Dermis blood vessel endothelial cell (primary cell): ENCODE data around the gene STS. TPM values are rescaled to one million over a fixed set of nuclear protein-coding genes. Genes with fewer than 3 reads are reported as not detected.
"Not testable (repeated sequence)": the region's sequence is repeated elsewhere in the genome, so short reads cannot be mapped to it uniquely, and the experiment has no call there.

Experiments used
- DNase-seq: peaks from one replicate; pipeline ENCODE4 v3.0.0; 2010
- total RNA-seq: library from RNA; depleted of rRNA; stranded (reverse); fragments of >200 nt; gene quantifications from 2 replicates; pipeline ENCODE4 v1.2.3, GENCODE V29; 2014

STS gene
- total RNA-seq, 1 donor from 2014 or later = 3.1 TPM

DNA sequence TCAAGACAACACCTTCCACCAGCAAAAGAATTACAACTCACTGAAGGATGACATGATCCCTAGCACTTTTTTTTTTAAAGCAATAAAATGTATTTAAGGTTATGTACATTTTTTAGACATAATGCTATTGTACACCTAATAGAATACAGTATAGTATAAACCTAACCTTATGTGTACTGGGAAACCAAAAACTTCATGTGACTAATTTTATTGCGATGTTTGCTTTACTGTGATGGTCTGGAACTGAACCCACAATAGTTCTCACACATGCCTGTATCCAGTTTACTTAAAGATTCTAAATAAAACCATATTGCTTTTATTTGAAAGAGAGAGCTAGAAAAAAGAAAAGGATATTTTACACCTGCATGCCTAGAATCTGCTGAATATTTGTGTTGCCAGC is 4.4 kb upstream of the STS start:
- DNase-seq = no peak

DNA sequence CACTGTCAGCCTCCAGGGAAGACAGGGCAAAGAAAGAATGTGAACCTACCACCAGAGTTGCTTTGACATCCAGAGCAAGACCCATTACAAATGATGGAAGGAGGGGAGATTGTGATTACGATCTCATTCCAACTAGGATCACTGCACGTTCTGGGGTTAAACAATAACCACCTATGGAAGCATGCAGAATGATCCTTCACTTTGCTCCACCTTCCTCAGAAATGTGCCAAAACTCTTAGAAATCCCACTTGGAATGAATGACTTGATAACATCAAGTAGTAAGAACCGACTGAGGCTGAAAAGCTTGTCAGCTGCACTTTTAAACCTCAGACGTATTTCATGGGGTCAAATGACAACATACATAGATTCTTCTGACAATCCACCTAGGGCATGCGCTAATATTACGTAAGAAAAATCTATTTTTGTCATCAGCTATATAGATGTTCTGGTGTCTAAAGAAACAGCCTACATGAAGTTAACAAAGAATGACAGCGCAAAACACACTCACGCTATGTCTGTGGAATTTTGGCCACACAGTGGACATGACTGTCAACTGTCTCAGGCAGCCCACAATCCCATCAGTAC is 3.5 kb upstream of the STS start:
- no peak for DNase-seq

DNA sequence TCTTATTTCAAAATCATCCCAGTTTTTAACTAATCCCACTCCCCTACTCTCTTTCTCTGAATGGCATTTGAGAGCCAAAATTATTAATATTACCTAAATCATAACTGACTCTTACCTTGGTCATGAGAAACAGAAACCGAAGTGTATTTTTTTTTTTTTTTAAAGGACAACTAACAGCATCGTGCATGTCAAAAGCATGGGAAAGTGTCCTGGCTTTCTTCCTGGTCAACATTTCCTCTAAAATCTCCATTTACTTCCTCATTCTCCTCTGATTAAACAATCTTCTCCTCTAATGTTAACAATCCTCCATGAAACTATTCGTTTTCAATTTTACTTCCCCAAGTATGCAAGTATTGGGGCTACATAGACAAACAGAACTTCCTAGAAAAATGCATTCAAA is 2.1 kb upstream of the STS start:
- DNase-seq = no peak

DNA sequence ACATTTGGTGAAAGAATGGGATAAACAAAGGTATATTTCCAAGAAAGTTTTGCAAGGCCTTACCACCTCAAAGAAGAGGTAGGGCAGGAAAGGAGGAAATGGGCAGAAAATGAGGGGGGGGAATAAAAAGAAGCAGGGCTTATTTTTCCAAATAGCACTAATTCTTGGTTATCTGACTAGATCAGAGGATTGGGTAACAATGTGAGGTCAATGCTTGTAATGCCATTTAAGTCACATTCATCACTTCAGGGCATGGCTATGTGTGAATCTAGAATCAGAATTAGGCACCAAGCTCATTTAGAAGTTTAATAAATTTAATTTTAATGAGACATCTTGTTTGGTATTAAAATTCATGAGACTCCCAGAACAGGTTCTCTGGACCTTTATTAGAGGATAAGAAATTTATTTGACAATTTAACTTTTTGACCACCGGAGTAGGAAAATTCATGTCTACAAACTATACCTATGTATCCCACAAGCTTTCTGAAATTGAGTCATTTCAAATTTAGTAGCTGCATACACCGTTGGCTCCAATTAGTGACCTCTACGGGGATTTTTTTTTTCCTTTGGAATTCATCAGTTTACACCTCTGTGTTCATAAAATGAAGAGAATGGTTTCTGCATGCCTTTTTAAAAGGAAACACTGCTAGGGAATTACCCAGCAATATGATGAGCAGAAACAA is 1.4 kb upstream of the STS start:
- DNase-seq = no peak

DNA sequence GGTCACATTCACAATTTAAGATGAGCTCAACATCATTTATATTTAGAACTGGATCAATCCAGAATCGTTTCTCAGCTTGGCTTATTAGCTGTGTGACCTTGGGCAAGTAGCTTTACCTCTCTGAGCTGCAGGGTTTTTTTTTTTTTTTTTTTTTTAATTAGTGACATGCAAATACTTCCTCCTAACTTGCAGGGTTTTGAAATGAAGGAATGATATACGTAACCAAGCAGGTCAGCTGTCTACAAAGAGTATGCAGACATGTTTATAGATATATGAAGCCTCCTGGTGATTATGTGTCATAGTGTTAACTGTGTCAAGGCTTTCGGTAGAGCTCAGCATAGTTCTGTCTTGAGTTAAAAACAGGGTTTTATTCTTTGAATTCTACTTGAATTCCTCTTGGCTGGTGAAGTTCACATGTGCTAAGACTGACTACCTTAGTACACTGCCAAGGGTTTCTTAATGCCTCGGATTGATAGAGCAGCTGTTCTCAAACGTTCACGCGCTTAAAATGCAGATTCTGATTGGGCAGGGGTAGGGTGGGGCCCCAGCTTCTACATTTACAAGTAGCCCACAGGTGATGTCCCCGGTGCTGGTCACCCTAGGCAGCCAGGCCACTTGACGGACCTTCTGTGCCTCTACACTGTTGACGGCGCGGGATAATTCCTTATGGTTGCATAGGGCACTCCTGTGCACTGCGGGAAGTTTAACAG is 654 bp upstream of the STS start:
- no peak for DNase-seq

DNA sequence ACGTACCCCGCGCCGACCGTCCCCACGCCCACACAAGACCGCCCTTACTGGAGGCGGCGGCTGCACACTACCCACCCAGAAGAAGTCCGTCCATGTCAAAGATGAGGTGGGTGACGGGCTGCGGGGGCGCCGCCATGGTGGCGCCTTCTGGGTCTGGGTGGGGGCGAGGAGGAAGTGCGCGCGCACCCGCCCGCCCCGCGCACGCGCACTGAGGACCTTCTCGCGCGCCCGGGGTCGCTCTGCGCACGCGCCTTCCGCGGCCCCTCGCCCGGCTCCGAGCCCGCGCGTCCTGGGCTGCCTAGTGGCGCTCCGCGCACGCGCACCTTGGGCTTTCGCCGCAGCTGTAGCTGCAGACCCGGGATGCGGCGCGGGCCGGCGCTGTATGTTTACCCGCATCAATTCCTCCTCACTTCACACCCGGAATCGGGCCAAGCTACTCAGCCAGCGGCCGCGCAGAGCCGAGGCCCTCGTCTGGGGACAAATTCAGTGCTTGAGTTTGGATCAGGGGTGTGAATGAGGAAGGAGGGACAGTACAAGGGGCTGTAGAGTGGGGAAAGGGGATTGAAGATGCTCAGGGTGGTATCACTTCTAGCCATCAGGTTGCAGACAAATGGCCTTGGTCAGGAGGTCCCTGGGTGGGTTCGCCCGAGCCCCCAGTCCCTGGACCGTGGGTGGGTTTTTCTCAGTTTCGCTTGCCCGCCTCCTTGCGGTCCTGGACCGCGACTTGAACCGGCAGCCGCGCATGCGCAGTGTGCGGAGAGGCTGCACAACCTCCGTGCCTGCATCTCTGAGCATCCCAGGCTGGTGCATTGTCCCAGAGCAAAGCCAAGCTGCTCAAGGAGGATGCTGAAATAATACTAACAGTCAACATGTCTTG is 704 bp downstream of the STS start, which contains the start of gene PUDP:
Gene PUDP (minus strand): TSS at position 176 of the 877 bp plus-strand sequence. CDS start 40 bp downstream, at position 136.
- peak; percentile 84 for DNase-seq

DNA sequence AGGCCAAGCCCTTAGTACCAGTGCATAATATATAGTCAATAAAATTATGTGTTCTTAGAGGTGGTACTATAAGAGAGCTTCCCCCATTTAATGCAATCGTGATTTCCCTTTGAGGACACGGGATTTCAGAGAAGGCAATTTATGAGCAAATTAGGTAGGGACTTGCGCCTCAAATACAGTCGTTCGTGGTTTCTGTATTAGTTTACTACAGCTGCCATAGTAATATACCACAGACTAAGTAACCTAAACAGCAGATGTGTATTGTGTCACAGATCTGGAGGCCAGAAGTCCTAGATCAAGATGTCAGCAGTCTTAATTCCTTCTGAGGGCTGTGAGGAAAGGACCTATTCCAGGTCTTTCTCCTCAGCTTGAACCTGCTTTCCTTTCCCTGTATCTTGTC is 1.9 kb downstream of the STS start:
- no peak for DNase-seq

DNA sequence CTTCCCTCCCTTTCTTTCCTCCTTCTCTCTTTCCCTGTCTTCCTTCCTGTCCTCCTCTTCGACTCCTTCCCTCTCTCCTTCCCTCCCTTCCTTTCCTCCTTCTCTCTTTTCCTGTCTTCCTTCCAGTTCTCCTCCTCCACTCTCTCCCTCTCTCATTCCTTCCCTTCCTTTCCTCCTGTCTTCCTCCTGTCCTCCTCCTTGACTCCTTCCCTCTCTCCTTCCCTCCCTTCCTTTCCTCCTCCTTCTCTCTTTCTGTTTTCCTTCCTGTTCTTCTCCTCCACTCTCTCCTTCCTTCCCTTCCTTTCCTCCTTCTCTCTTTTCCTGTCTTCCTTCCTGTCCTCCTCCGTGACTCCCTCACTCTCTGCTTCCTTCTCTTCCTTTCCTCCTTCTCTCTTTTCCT is 5.7 kb downstream of the STS start:
- DNase-seq = no peak

DNA sequence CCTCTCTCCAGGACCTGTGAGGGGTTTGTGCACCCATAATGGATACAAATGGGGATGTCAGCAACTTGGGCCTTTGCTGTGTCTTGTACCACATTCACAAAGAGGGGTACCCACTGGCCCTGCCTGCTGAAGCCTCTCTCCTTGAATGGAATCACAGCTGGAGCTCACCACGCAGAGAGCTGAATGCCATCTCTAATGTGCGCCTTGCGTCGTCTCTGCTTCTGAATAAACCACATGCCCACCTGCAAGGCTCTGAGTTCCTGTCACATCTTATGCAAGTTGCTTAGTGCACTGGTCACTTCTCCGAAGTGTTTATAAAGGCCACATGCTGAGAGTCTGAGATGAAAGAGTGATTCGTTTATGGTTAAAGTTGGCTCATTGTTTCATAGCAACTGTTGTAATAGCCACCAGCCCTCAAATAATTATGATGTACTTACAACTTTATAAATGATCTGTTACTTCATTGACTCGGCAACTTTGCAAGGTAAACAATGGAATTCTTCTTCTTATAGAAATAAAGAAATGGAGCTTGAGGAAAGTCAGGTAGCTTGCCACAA is 6.6 kb downstream of the STS start:
- no peak for DNase-seq

DNA sequence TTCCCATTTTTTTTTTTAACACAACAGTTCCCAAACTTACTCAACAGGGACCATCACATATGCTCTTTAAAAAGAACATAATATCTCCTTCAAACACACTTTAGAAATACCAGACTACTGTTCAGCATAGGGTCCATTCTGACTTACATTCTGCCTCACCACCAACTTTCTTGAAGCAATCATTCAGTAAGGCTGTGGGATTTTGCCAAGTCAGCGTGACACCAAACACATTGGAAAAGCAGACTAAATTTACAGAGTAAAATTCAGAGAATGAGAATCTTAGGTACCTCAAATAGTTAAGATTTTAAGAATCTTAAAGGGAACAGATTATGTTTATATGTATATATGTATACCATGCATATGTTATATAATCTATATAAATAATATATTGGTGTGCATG is 7.7 kb downstream of the STS start:
- no peak for DNase-seq

DNA sequence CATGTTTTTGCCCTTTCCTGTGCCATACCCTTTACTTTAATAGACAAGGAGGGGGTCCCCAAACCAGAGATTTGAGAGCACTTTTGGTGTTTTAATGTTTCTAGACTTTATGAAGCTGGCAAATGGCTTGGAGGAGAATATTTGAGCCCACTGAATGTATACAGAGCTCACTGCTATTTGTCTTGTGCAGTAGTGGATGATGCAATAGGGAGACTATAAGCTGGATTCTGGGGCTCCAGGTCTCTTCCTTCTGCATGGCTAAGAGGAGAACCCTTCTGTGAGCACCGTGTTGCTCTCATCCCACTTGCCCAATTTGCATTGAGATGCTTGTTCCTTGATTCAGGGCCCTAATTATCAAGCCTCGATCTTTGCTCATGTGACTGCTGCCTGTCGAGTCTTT is 9.4 kb downstream of the STS start:
- DNase-seq = no peak

DNA sequence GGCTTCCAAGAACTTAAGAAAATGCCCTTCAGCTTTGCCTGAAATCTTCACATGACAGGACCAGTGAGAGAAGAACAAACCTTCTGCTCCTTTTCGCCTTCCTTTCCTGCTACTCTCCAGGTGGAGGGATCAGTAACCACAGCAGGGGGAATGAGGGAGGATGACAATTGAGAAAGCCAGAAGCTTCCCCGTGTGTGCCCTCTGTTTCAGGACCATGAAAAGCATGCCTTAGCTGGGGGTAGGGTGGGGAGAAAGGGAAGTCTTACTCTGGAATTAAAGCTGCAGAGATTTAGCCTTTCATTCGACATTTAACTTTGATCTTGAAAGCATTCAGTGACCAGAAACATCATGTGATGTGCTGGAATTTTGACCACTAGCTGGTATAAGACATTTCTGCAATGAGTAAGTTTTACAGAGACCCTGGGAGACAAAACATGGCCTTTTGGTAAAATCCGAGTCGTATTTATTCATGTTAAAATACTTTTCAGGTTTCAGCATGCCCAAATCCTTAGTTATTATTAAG is 11.0 kb downstream of the STS start:
- DNase-seq = no peak

DNA sequence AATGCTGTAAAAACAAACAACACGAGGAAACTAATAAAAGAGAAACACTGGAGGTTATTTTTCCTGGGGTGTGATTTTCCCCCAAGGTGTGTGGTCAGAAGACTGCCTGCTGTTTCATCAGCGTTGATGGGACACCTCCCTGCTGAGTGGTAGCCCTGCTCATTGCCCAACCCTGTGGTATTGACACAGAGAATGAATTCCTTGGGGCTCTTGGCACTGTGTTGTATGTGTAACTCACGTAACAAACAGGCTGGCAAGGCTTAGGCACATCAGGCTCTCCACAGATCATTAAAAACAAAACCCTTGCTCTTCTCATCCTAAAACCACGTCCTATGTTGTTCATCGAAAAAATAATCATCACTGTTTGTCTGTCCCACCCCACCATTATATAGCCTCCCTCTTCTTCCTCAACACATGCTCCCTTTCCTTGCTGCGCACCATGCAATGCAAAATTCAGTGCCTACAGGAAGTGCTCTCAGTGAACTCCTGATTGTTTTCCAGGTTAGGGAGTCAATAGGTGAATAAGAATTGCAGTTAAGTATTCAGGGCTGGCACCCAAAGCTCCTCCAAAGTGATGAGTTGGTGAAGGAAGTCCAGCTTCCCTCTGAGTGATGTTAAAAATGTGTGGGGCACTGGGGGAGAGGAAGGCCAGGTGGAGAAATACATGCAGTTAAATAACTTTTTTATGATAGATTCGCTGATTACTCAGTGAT is 11.8 kb downstream of the STS start:
- no peak for DNase-seq

DNA sequence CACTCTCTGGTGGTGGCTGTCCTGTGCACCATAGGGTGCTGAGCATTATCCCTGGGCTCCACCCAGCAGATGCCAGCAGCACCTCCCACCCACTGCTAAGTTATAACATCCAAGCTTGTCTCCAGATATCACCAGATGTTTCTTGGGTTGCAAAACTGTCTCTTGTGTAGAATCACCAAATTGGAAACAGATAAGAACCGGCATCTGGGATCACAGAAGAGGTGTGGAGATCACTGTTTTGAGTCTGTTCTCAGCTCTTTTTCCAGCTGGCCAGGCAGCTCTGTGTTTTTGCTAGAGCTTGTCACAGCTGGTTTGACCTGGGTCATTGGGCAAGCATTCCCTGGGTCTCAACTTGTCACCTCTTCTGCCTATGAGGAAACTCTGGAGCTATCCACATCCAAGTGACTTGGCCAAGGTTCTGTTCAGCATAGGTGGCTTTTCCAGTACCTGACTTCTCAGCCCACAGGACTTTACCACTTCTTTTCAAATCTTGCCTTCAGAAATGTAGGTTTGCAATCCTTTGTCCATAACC is 15.7 kb downstream of the STS start:
- DNase-seq = no peak

DNA sequence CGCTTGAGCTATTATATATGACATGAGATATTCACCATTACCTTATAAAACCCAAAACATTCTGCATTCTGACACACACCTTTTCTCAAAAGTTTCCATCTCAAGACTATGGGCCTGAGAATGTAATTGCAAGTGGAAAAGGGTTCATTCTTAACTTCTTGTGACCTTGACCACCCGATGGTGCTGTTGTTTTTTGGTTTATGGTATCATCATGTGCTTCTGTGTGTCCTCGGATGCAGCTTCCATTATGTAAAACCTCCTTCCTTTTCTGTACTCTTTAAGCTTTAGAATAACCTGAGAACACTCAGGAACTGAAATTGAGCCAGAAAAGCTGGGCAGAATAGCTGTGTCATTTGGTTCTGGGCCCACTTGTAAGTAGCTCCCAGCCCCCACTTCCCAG is 16.7 kb downstream of the STS start:
- DNase-seq = no peak

DNA sequence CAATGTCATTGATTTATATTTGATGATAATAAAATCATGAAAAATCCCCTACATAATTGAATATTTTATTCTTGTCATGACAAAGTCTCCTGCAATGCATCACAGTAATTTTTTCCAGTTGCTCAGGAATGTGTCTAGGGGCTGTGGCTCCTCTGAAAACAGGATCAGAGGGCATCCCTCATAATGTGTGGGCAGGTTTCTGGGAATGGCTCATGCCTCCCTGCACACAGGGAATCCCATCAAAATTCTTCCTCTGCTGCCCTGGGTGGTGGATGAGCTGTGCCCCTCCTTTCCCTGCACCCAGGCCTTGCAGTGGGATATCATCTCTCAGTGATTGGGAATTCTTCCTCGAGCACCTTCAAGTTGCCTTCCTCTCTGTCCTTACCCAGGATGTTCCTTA is 20.9 kb downstream of the STS start:
- DNase-seq = no peak

DNA sequence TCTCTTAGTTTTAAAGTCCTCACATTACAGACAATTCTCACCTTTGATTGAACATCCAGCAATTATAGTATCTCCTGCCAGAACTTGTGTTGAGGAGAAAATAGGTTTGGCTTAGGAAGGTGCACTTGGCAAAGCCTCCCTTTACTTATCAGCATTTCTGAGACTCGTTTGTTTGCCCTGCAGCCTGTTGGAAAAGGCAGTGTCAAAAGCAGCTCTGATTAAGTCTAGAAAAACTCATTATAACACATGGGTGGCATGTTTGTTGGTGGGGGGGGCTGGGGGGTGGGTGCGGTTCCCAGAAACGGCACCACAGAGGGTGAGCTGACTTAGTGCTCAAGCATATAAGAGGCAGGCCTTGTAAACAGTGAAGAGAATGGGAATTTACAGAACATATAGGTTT is 22.1 kb downstream of the STS start:
- DNase-seq = no peak

DNA sequence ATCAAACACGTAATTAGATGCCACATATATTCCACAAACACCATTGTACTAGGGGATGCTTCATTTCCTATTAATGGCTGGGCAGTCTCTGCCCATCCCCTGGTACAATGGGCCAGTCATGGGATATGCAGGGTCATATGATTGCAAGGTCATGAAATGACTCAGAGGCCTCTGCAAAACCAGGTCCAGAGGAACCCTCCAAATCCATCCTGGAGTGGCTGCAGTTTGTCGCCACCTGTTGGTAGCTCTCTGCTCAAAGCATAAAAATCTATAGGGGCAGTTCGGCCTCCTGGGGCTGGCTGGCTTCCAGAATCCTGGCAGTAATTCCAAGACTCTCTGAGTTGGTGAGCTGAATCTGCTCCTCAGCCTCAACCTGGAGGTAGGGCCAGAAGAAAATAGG is 23.4 kb downstream of the STS start:
- peak; percentile 46 for DNase-seq

DNA sequence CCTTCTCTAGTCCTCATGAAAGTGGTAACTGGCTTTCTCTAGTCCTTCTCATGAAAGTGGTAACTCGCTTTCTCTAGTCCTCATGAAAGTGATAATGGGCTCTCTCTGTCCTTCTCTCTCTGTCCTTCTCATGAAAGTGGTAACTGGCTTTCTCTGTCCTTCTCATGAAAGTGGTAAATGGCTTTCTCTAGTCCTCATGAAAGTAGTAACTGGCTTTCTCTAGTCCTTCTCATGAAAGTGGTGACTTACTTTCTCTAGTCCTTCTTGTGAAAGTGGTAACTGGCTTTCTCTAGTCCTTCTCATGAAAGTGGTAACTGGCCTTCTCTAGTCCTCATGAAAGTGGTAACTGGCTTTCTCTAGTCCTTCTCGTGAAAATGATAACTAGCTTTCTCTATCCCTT is 31.3 kb downstream of the STS start:
- DNase-seq = not testable (repeated sequence)

DNA sequence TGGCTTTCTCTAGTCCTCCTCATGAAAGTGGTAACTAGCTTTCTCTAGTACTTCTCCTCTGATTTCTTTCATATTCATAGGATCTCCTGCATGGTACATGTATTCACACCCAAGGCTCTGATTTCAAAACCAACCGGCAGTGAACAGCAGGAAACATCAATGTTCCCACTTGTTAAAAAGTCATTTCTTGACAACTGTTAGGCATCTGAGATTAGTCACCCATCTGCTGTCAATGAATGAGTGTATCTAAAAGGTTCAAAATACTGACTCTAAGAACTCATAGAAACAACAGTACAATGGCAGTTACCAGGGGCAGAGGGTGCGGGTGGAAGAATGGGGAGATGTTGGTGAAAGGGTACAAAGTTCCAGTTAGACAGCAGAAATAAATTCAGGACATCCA is 31.9 kb downstream of the STS start:
- no peak for DNase-seq

DNA sequence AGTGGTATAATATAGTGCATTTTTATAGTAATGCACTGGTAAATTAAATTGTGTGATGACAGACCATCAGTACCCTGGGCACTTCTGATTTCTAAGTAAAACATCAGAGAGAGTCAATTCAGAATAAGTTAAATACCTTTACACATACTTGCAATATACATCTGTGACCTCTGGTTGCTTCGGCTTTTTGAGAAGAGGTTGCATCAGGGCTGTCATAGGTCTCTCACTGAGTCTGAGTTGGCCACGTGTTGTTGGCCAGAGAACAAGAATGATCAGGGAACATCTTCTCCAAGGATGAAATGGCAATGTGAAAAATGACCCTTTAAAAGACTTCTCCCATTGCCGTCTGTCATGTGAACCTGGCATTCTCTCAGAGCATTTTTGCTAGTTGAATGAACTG is 37.3 kb downstream of the STS start:
- no peak for DNase-seq

DNA sequence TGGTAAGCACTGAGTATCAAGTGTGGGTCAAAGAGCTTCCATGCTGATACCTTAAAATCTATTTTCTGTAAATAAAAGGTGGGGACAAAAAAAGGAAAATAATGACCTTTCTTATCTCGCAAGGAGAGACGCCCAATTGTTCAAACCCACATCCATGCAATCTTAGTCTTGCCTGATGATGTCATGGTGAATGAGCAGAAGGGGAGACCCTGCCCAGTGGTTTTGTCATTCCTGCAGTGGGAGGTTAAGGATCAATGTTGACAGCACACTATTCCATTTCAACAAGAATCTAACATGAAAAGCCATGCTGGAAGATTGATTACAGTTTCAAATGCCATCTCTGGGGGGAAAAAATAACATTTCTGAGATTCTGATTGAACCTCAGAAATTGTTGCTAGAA is 41.2 kb downstream of the STS start:
- no peak for DNase-seq
